NCI-H2171 treated with DMSO at 0.1 percent for 48 hours (cell line): ENCODE measurements around the gene TTBK2.
"Not testable (repeated sequence)": the region's sequence is repeated elsewhere in the genome, so short reads cannot be mapped to it uniquely, and the experiment has no call there.

Experiments
- DNase-seq: peaks from one replicate; lab custom pipeline; 2025; lab: John Stamatoyannopoulos, UW

Gene TTBK2

DNA sequence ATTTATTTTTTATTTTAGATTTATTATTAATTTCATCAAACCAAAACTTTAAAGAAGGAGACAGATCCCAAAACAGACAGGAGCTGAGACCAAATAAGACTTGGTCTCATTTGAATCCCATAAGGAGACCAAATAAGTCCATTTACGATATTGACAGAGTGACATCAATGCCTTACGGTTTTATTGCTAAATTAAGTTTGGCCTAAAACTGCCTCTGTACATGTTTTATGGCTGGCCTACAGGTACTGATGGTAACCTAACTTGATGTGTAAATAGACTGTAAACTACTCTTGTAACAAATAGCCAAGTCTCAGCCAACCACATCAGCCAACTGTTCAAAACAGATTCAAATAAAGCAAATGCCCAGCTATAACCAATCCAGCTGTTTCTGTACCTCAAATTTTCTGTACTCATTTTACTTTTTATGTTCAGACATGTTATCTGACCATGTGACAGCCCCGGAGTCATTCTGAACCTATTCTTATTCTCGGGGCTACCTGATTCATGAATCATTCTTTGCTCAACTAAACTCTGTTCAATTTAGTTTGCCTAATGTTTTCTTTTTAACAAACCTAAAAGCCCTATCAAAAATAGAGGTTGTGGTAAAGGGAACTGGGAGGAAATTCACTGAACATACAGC is 94.2 kb downstream of the TTBK2 start:
- no peak for DNase-seq

DNA sequence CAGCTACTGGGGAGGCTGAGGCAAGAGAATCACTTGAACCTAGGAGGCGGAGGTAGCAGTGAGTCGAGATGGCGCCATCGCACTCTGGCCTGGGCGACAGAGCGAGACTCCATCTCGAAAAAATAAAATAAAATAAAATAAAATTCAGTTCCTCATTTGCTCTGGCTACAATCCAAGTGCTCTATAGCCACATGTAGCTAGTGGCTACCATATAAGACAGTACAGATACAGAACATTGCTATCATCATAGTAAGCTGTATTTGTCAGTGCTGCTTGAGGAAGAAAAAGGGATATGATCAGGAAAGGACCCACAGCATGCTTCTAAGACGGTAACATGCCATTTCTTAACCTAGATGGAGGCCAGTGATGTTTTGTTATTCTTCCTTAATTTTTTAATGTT is 95.0 kb downstream of the TTBK2 start:
- DNase-seq, result no peak

DNA sequence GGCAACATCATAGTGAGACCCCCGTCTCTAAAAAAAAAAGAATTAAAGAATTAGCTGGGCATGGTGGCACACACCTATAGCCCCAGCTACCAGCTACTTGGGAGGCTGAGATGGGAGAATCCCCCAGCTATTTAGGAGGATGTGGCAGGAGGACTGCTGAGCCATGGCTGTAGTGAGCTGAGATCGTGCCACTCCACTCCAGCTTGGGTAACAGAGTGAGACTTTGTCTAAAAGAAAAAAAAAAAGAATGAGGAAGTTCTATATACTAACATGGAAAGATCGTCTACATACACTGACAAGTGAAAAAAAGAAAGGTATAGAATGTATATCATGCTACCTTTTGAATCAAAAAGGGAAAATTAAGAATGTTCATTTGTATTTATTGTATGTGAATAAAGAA is 99.8 kb downstream of the TTBK2 start:
- DNase-seq, result no peak

DNA sequence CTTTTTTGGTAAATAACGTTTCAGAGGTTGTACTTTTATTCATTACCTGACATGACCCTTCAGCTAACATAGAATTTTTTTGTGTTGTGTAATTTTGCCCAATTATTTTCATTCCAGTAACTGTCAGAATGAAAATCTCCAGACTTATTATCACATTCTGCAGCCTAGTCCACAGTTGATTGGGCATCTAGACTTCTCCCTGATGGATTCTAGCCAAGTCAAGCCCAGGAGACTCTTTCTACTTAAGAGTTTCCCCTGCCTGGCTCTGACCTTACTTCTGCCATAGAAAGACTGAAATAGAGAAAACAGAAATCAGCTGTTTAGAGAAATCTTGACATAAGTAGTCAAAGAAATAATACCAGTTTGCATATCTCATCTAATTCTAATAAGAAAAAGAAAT is 100.8 kb downstream of the TTBK2 start:
- no peak for DNase-seq

- DNase-seq, result no peak
Measured at GRCh38 chr15:42811433-42811832, 109.1 kb downstream of the TTBK2 start.

GRCh38 chr15:42808913-42809312 is 111.7 kb downstream of the TTBK2 start:
- peak; percentile 49 for DNase-seq

GRCh38 chr15:42805266-42805665 is 115.3 kb downstream of the TTBK2 start:
- DNase-seq, result no peak

GRCh38 chr15:42804739-42805138 is 115.8 kb downstream of the TTBK2 start:
- DNase-seq, result no peak

DNA sequence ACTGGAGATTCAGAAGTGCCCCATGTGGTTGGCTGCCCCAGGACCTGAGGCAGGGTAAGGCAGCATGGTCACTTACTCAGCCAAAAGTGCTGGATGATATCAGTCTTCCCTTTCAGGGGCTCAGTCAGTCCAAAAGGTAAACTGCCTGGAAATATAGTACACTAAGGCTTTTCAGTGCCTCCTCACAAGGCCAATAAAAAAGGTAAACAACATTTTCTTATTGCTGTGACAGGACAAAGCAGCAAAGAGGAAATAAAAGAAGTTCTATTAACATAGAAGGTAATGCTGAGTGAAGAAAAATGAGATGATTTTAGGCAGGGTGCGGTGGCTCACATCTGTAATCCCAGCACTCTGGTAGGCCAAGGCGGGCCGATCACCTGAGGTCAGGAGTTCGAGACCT is 117.1 kb downstream of the TTBK2 start:
- no peak for DNase-seq

DNA sequence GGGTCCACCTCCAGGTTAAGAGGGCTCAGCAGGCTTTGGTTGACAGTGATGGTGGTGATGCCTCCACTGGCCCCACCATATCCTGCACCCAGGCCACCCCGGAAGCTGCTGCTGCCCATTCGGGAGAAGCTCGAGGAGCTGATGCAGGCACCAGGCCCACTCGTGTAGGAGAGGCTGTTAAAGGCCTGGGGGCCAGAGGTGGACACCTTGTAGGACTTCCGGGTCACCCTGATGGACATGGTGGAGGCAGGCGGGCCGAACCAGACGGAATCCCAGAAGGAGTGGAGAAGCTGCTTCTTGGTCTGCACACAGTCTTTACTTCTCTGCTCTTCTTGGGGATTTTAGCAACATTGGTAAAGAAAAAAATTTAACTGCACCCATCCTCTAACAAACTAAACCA is 118.4 kb downstream of the TTBK2 start:
- no peak for DNase-seq

- DNase-seq, result no peak
Measured at GRCh38 chr15:42800731-42801474, 119.7 kb downstream of the TTBK2 start.

DNA sequence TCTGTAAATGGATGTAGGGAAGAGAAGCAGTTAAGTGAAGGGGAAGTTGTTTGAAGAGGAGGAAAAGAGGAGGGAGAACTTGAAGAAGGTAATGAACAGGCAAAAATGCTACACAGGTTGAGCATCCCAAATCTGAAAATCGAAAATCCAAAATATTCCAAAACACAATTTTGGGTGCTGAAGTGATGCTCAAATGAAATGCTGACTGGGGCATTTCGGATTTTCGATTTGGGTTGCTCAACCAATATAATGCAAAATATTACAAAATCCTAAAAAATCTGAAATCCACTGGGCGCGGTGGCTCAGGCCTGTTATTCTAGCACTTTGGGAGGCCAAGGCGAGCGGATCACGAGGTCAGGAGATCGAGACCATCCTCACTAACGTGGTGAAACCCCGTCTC is 121.8 kb downstream of the TTBK2 start:
- no peak for DNase-seq

DNA sequence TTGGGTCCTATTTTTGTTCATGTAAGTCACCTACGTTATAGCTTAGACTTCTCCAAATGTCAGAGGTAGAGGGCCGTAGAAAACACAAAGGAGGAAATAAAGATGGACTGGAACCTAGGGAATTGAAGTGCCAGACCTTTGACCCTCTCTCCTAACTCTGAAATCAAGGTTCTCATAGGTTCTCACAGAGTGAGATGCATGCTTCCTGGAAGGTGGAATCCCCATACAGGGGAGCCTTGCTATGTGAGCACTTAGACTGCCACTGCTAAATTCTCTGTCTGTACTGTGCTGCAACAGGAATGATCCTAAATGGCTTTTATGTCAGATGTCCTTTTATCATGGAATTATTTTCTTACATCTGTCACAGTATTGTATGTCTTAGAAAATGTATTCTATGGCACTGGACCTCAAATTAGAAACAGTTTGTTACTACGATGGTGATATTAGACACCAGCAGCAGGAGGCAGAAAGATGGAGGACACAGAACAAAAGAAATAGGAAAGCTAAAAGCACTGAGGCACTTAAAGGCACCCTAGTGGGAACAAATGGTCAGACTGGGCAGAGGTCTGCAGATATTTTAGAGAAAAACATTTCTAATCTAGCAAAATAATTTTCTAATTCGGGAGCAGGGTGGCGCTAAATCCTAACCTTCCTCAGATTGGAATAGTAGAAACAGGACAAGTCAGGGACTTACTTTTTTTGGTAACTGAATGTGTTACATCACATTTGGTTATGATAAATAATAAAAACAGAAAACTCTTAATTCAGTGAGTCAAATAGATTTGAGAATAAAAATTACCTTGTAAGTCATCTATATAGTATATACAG is 123.4 kb downstream of the TTBK2 start:
- peak; percentile 38 for DNase-seq

GRCh38 chr15:42788725-42789124 is 131.9 kb downstream of the TTBK2 start:
- DNase-seq, result no peak

DNA sequence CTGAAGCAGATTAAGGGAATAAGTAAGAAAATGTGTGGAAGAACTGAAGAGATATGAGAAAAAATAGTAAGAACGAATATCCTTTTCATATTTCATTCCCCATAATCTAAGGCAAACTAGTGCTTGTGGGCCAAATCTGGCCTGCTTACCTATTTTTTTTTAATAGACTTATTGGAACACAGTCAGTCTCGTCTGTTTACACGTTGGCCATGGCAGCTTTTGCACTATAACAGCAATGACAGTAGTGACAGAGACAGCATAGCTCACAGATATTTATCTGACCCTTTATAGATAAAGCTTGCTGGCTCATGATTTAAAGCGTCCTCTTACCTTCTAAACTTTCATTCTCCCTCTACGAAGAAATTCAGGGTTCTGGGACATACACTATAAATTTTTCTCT is 133.6 kb downstream of the TTBK2 start:
- DNase-seq, result no peak

GRCh38 chr15:42785569-42785968 is 135.0 kb downstream of the TTBK2 start:
- DNase-seq, result peak; percentile 24

- DNase-seq, result peak; percentile 21
Measured at GRCh38 chr15:42784705-42785104, 135.9 kb downstream of the TTBK2 start.

GRCh38 chr15:42782716-42783115 is 137.9 kb downstream of the TTBK2 start:
- DNase-seq, result peak; percentile 36

- peak; percentile 25 for DNase-seq
Measured at GRCh38 chr15:42775416-42775815, 145.2 kb downstream of the TTBK2 start.

DNA sequence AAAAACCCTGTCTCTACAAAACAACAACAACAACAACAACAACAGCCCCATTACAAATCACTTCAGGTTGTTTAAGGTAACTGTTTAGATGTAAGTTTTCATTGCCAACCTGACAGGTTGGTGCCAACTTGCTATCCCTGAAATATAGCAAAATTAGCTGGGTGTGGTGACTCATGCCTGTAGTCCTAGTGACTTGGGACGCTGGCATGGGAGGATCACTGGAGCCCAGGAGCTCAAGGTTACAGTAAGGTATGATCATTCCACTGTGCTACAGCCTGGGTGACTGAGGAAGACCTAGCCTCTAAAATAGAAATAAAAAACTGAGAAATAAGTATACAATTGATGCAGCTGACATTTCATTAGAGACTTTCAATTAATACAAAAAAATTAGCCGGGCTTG is 147.7 kb downstream of the TTBK2 start:
- no peak for DNase-seq

DNA sequence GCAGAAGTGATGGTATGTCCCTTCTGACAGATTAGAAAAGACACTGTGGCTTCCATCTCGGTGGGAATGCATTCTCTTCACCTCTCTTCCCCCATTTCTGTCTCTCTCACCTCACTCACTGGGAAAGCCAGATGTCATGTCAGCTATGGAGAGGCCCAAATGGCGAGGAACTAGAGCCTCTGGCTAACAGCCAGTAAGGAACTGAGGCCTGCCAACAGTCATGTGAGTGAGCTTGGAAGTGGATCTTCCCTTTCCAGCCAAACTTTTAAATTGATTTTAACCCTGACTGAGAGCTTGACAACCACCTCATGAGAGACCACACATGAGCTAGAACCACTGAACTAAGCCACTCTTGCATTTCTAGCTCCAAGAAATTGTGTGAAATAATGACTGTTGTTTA is 148.4 kb downstream of the TTBK2 start:
- peak; percentile 84 for DNase-seq

DNA sequence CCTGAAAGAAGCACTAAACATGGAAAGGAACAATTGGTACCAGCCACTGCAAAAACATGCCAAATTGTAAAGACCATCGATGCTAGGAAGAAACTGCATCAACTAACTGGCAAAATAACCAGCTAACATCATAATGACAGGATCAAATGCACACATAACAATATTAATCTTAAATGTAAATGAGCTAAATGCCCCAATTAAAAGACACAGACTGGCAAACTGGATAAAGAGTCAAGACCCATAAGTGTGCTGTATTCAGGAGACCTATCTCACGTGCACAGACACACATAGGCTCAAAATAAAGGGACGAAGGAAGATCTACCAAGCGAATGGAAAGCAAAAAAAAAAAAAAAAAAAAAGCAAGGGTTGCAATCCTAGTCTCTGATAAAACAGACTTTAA is 154.5 kb downstream of the TTBK2 start:
- DNase-seq, result not testable (repeated sequence)

DNA sequence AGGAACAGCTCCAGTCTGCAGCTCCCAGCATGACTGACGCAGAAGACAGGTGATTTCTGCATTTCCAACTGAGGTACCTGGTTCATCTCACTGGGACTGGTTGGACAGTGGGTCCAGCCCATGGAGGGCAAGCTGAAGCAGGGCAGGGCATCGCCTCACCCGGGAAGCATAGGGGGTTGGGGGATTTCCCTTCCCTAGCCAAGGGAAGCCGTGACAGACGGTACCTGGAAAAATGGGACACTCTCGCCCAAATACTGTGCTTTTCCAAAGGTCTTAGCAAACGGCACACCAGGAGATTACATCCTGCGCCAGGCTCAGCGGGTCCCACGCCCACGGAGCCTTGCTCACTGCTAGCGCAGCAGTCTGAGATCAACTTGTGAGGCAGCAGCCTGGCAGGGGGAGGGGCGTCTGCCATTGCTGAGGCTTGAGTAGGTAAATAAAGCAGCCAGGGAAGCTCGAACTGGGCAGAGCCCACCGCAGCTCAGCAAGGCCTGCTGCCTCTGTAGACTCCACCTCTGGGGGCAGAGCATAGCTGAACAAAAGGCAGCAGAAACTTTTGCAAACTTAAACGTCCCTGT is 156.3 kb downstream of the TTBK2 start:
- not testable (repeated sequence) for DNase-seq
